ENCODE data around the gene CELA2A.

- TF ChIP-seq CTCF (optimal IDR thresholded peaks at IDR 0.05 in 1 of 3, IDR thresholded peaks at IDR 0.05 in 1 of 3, conservative IDR thresholded peaks at IDR 0.05 in 1 of 3; ENCODE audit: extremely low read depth in 1 of 3, insufficient read depth in 2 of 3, low read length in 3 of 3): no peak
- TF ChIP-seq EZH2 (IDR thresholded peaks at IDR 0.05; ENCODE audit: low read length): no peak
Measured at GRCh38 chr1:15506831-15507230, 50.3 kb downstream of the CELA2A start.

Measured in keratinocyte (primary cell).